ENCODE measurements around the gene CPNE8. TPM values are rescaled to one million over a fixed set of nuclear protein-coding genes. Genes with fewer than 3 reads are reported as not detected.

The CPNE8 gene
- total RNA-seq, 1 donor from 2014 or later, result 9.4 TPM

GRCh38 chr12:38889297-38889815 is 16.0 kb downstream of the CPNE8 start:
- Histone ChIP-seq H3K9ac (ENCODE audit: low read length) (no peak overlapping the region), H3K27ac (ENCODE audit: low read depth, low read length) (no peak overlapping the region), H3K27me3 (ENCODE audit: insufficient read depth, low read length) (no peaks in the 10 kb centered on the region), H3K9me3 (ENCODE audit: insufficient read depth, low read depth, low read length) (no peaks in the 10 kb centered on the region), H3K4me2 (ENCODE audit: low read length) (no peak overlapping the region), H3K4me3 (ENCODE audit: insufficient read depth, low read depth, low read length) (no peak overlapping the region), H4K20me1 (ENCODE audit: insufficient read depth, low read length) (no peaks in the 10 kb centered on the region), H3K79me2 (ENCODE audit: insufficient read depth, low read length) (no peaks in the 10 kb centered on the region), H3K36me3 (ENCODE audit: insufficient read depth, low read length) (no peaks in the 10 kb centered on the region), H2AFZ (ENCODE audit: low read depth, low read length) (no peak overlapping the region), H3K4me1 (ENCODE audit: insufficient read depth, low read length) (no peaks in the 10 kb centered on the region)
- H3K4me3 Mint-ChIP-seq (ENCODE audit: unreplicated experiment), result no peak overlapping the region
- H3K27ac Mint-ChIP-seq (ENCODE audit: unreplicated experiment), result no peak overlapping the region
- peaks cover 5% of the 10 kb centered on the region for H3K4me1 Mint-ChIP-seq (ENCODE audit: low read depth, unreplicated experiment)
- TF ChIP-seq EZH2 (IDR thresholded peaks at IDR 0.05; ENCODE audit: insufficient read depth, low read length) (no peak), CTCF (IDR thresholded peaks at IDR 0.05; ENCODE audit: insufficient read depth, low read depth, low read length) (no peak)
- DNase-seq (ENCODE audit: low read depth) (no peak), FAIRE-seq (no peak)
- no peaks in the 10 kb centered on the region for H3K36me3 Mint-ChIP-seq (ENCODE audit: low read depth, unreplicated experiment)
- peaks cover 2% of the 10 kb centered on the region for H3K9me3 Mint-ChIP-seq (ENCODE audit: unreplicated experiment)
- no peaks in the 10 kb centered on the region for H3K27me3 Mint-ChIP-seq (ENCODE audit: low read depth, unreplicated experiment)

GRCh38 chr12:38887770-38888169 is 17.6 kb downstream of the CPNE8 start:
- H3K27me3 ChIP-seq (ENCODE audit: insufficient read depth, low read length), result no peaks in the 10 kb centered on the region
- Mint-ChIP-seq H3K4me3 (ENCODE audit: unreplicated experiment) (no peak overlapping the region), H3K36me3 (ENCODE audit: low read depth, unreplicated experiment) (peaks cover under 1% of the 10 kb centered on the region), H3K4me1 (ENCODE audit: low read depth, unreplicated experiment) (peaks cover 5% of the 10 kb centered on the region), H3K27me3 (ENCODE audit: low read depth, unreplicated experiment) (no peaks in the 10 kb centered on the region), H3K9me3 (ENCODE audit: unreplicated experiment) (peaks cover 2% of the 10 kb centered on the region), H3K27ac (ENCODE audit: unreplicated experiment) (no peak overlapping the region)
- H2AFZ ChIP-seq (ENCODE audit: low read depth, low read length), result no peak overlapping the region
- no peaks in the 10 kb centered on the region for H3K79me2 ChIP-seq (ENCODE audit: insufficient read depth, low read length)
- TF ChIP-seq EZH2 (IDR thresholded peaks at IDR 0.05; ENCODE audit: insufficient read depth, low read length), result no peak
- no peak for TF ChIP-seq CTCF (IDR thresholded peaks at IDR 0.05; ENCODE audit: insufficient read depth, low read depth, low read length)
- no peaks in the 10 kb centered on the region for H3K9me3 ChIP-seq (ENCODE audit: insufficient read depth, low read depth, low read length)
- FAIRE-seq (no peak), DNase-seq (ENCODE audit: low read depth) (no peak)
- H3K36me3 ChIP-seq (ENCODE audit: insufficient read depth, low read length), result no peaks in the 10 kb centered on the region
- H3K9ac ChIP-seq (ENCODE audit: low read length), result no peak overlapping the region
- no peak overlapping the region for H3K27ac ChIP-seq (ENCODE audit: low read depth, low read length)
- no peaks in the 10 kb centered on the region for H4K20me1 ChIP-seq (ENCODE audit: insufficient read depth, low read length)
- no peaks in the 10 kb centered on the region for H3K4me1 ChIP-seq (ENCODE audit: insufficient read depth, low read length)
- H3K4me2 ChIP-seq (ENCODE audit: low read length), result no peak overlapping the region
- no peak overlapping the region for H3K4me3 ChIP-seq (ENCODE audit: insufficient read depth, low read depth, low read length)

- TF ChIP-seq EZH2 (IDR thresholded peaks at IDR 0.05; ENCODE audit: insufficient read depth, low read length) (no peak), CTCF (IDR thresholded peaks at IDR 0.05; ENCODE audit: insufficient read depth, low read depth, low read length) (no peak)
- Mint-ChIP-seq H3K4me3 (ENCODE audit: unreplicated experiment) (no peak overlapping the region), H3K36me3 (ENCODE audit: low read depth, unreplicated experiment) (peaks cover 3% of the 10 kb centered on the region), H3K9me3 (ENCODE audit: unreplicated experiment) (peaks cover 2% of the 10 kb centered on the region), H3K4me1 (ENCODE audit: low read depth, unreplicated experiment) (peaks cover 2% of the 10 kb centered on the region), H3K27me3 (ENCODE audit: low read depth, unreplicated experiment) (no peaks in the 10 kb centered on the region), H3K27ac (ENCODE audit: unreplicated experiment) (no peak overlapping the region)
- FAIRE-seq (no peak), DNase-seq (ENCODE audit: low read depth) (no peak)
- H3K4me3 ChIP-seq (ENCODE audit: insufficient read depth, low read depth, low read length), result no peak overlapping the region
- no peaks in the 10 kb centered on the region for H3K4me1 ChIP-seq (ENCODE audit: insufficient read depth, low read length)
- H3K4me2 ChIP-seq (ENCODE audit: low read length), result no peak overlapping the region
- H3K36me3 ChIP-seq (ENCODE audit: insufficient read depth, low read length), result no peaks in the 10 kb centered on the region
- no peaks in the 10 kb centered on the region for H3K79me2 ChIP-seq (ENCODE audit: insufficient read depth, low read length)
- no peaks in the 10 kb centered on the region for H3K9me3 ChIP-seq (ENCODE audit: insufficient read depth, low read depth, low read length)
- H2AFZ ChIP-seq (ENCODE audit: low read depth, low read length), result no peak overlapping the region
- no peak overlapping the region for H3K9ac ChIP-seq (ENCODE audit: low read length)
- H3K27me3 ChIP-seq (ENCODE audit: insufficient read depth, low read length), result no peaks in the 10 kb centered on the region
- no peaks in the 10 kb centered on the region for H4K20me1 ChIP-seq (ENCODE audit: insufficient read depth, low read length)
- H3K27ac ChIP-seq (ENCODE audit: low read depth, low read length), result no peak overlapping the region
Measured at GRCh38 chr12:38886931-38887330, 18.5 kb downstream of the CPNE8 start.
